ENCODE data around the gene DHX58. TPM values are rescaled to one million over a fixed set of nuclear protein-coding genes. Genes with fewer than 3 reads are reported as not detected.

The DHX58 gene
- total RNA-seq, 6 experiments from 2014 or later: 4.0 to 5.3 (median 4.2) TPM

GRCh38 chr17:42104264-42104663 is 8.2 kb downstream of the DHX58 start:
- H3K27ac Mint-ChIP-seq: no peak overlapping the region
- no peak for TF ChIP-seq CTCF (IDR thresholded peaks at IDR 0.05)
- H3K4me1 Mint-ChIP-seq (ENCODE audit: low read depth): no peaks in the 10 kb centered on the region
- H3K4me3 Mint-ChIP-seq: no peak overlapping the region
- peaks cover 8% of the 10 kb centered on the region; the same call in 1 of the 2 replicates for H3K27me3 Mint-ChIP-seq (ENCODE audit: insufficient read depth)
- no peak for DNase-seq
- no peaks in the 10 kb centered on the region for H3K9me3 Mint-ChIP-seq
- H3K36me3 Mint-ChIP-seq (ENCODE audit: low read depth): no peaks in the 10 kb centered on the region

GRCh38 chr17:42103221-42103954 is 9.1 kb downstream of the DHX58 start:
- no peaks in the 10 kb centered on the region for H3K36me3 Mint-ChIP-seq (ENCODE audit: low read depth)
- H3K4me1 Mint-ChIP-seq (ENCODE audit: low read depth): no peaks in the 10 kb centered on the region
- no peak overlapping the region for H3K27ac Mint-ChIP-seq
- peaks cover 11% of the 10 kb centered on the region; the same call in 1 of the 2 replicates for H3K27me3 Mint-ChIP-seq (ENCODE audit: insufficient read depth)
- DNase-seq: no peak
- no peak for TF ChIP-seq CTCF (IDR thresholded peaks at IDR 0.05)
- no peaks in the 10 kb centered on the region for H3K9me3 Mint-ChIP-seq
- no peak overlapping the region for H3K4me3 Mint-ChIP-seq

- TF ChIP-seq CTCF (IDR thresholded peaks at IDR 0.05): peak; percentile 91
- H3K27me3 Mint-ChIP-seq (ENCODE audit: insufficient read depth): peaks cover 20% of the 10 kb centered on the region
- no peak overlapping the region for H3K27ac Mint-ChIP-seq
- H3K4me3 Mint-ChIP-seq: no peak overlapping the region
- H3K9me3 Mint-ChIP-seq: no peaks in the 10 kb centered on the region
- peak; percentile 35 for DNase-seq
- no peaks in the 10 kb centered on the region for H3K36me3 Mint-ChIP-seq (ENCODE audit: low read depth)
- H3K4me1 Mint-ChIP-seq (ENCODE audit: low read depth): no peaks in the 10 kb centered on the region
Measured at GRCh38 chr17:42101513-42102292, 10.8 kb downstream of the DHX58 start.

- Mint-ChIP-seq H3K4me1 (ENCODE audit: low read depth) (no peaks in the 10 kb centered on the region), H3K27me3 (ENCODE audit: insufficient read depth) (peaks cover 32% of the 10 kb centered on the region), H3K4me3 (no peak overlapping the region), H3K9me3 (no peaks in the 10 kb centered on the region), H3K36me3 (ENCODE audit: low read depth) (no peaks in the 10 kb centered on the region), H3K27ac (no peak overlapping the region)
- no peak for TF ChIP-seq CTCF (IDR thresholded peaks at IDR 0.05)
- no peak for DNase-seq
Measured at GRCh38 chr17:42098730-42099399, 13.6 kb downstream of the DHX58 start.

GRCh38 chr17:42097691-42098631 is 14.6 kb downstream of the DHX58 start, which contains the start of gene ZNF385C:
ZNF385C (minus strand) TSS chr17:42098473; CDS start chr17:42063056, 35,417 bp downstream.
- no peaks in the 10 kb centered on the region for H3K9me3 Mint-ChIP-seq
- no peaks in the 10 kb centered on the region for H3K36me3 Mint-ChIP-seq (ENCODE audit: low read depth)
- H3K4me3 Mint-ChIP-seq: no peak within 1 kb of the TSS
- no peak within 1 kb of the TSS for H3K27ac Mint-ChIP-seq
- TF ChIP-seq CTCF (IDR thresholded peaks at IDR 0.05): no peak
- H3K4me1 Mint-ChIP-seq (ENCODE audit: low read depth): no peaks in the 10 kb centered on the region
- H3K27me3 Mint-ChIP-seq (ENCODE audit: insufficient read depth): peaks cover 32% of the 10 kb centered on the region
- DNase-seq: no peak
